BJ (cell line): ENCODE data around the gene ANKRD55. TPM values are rescaled to one million over a fixed set of nuclear protein-coding genes. Genes with fewer than 3 reads are reported as not detected.

Experiments
- CTCF ChIA-PET: fragments of 350-600 bp; formaldehyde crosslinking; extraction: SDS; loops from one replicate; lab custom pipeline; 2021; ENCODE audit warnings: antibody characterized with exemption, inconsistent platforms; lab: Yijun Ruan, JAX
- POLR2A ChIA-PET: fragments of 300-600 bp; sonication (Branson Sonifier 250); formaldehyde crosslinking; extraction: SDS; loops from one replicate; lab custom pipeline; 2021; ENCODE audit warnings: antibody characterized with exemption; lab: Charles Lee
- DNase-seq: peaks from one replicate; pipeline ENCODE4 v3.0.0-alpha.2; 2011; ENCODE audit warnings: low read depth
- H3K27me3 ChIP-seq: 2 replicates; pipeline ENCODE4 v1.6.0; 2011; ENCODE audit warnings: low read length; ENCODE audit not compliant: control insufficient read depth, insufficient read depth
- H3K36me3 ChIP-seq: 2 replicates; pipeline ENCODE4 v1.5.1; 2011; ENCODE audit warnings: low read length; ENCODE audit not compliant: control insufficient read depth, insufficient read depth
- H3K4me3 ChIP-seq: 2 replicates; pipeline ENCODE4 v1.5.1; 2011; ENCODE audit warnings: low read depth, mild to moderate bottlenecking, control low read depth, low read length
- polyA plus RNA-seq: library from polyadenylated mRNA; depleted of rRNA; stranded (reverse); fragments of >200 nt; gene quantifications from 2 replicates; pipeline ENCODE4 v1.2.3, GENCODE V29; 2011
- TF ChIP-seq, protein P1 (sequence below): IDR thresholded peaks from 2 replicates; pipeline ENCODE4 v1.5.1; 2011; ENCODE audit warnings: low read depth, mild to moderate bottlenecking, control low read depth, inconsistent platforms, low read length, moderate library complexity; ENCODE audit not compliant: insufficient read depth

The ANKRD55 gene
- polyA plus RNA-seq, 1 experiment, result not detected

DNA sequence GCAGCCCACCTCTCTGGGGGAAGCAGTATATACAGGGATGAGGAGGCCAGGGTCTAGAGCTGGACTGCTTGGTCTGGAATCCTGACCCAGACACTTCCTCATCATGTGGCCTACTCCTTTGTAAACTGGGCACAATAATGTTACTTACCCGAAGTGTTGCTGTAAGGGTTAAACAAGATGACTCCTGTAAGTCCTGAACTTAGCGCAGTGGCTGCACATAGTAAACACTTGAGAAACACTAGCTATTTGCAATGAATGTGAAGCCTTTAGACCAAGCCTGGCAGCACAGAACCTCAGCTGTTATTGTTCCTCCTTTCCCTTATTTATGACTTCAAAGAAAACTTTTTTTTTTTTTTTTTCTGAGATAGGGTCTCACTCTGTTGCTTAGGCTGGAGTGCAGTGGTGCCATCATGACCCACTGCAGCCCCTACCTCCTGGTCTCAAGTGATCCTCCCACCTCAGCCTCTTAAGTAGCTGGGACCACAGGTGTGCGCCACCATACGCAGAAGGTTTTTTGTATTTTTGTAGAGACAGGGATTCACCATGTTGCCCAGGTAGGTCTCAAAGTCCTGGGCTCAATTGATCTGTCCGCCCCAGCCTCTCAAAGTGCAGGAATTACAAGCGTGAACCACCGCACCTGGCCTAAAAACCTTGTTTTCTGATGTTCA, 142.2 kb downstream of the ANKRD55 start:
- Histone ChIP-seq H3K4me3 (no peak overlapping the region), H3K27me3 (no peaks in the 10 kb centered on the region), H3K36me3 (no peaks in the 10 kb centered on the region)
- CTCF ChIA-PET, result no interaction called here
- POLR2A ChIA-PET, result no interaction called here
- TF ChIP-seq, protein P1, sequence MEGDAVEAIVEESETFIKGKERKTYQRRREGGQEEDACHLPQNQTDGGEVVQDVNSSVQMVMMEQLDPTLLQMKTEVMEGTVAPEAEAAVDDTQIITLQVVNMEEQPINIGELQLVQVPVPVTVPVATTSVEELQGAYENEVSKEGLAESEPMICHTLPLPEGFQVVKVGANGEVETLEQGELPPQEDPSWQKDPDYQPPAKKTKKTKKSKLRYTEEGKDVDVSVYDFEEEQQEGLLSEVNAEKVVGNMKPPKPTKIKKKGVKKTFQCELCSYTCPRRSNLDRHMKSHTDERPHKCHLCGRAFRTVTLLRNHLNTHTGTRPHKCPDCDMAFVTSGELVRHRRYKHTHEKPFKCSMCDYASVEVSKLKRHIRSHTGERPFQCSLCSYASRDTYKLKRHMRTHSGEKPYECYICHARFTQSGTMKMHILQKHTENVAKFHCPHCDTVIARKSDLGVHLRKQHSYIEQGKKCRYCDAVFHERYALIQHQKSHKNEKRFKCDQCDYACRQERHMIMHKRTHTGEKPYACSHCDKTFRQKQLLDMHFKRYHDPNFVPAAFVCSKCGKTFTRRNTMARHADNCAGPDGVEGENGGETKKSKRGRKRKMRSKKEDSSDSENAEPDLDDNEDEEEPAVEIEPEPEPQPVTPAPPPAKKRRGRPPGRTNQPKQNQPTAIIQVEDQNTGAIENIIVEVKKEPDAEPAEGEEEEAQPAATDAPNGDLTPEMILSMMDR, result no peak
- no peak for DNase-seq

DNA sequence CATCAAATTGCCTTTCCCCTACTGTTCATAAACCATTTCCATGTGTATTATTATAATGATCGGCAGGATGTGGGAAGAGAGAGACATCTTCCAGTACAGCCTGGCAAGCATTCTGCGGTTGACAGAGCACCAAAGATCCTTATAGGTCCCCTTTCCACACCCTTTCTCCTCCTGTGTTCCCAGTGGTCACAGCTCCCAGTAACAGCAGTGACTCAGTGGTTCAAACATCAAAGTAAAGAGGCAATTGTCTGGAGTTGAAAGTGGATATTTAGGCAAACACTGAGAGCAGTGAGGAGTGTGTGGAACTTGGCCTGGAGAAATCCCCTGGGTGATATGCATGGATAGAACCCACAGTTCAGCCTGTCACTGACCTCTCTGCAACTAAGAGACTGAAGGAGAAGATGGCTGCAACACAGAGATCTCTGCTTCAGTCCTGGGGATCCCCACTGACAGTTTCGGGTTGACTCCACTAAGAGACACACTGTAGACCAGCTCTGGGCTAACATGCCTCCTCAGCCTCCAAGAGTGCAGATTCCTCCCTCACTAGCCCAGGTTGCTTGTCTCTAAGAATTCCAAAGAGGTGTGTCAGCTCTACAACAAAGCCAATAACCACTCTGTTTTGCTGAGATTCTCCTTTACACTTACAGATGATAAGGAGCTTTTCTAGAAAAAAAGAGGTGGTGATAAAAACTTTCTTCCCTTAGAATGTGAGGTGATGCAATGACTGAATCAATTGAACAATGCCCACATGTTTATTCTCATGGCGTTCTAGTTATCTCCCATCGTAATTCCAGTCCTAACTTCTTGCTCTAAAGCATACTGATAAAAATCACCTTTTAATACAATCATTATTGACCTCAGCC, 143.9 kb downstream of the ANKRD55 start:
- Histone ChIP-seq H3K36me3 (no peaks in the 10 kb centered on the region), H3K4me3 (no peak overlapping the region), H3K27me3 (no peaks in the 10 kb centered on the region)
- DNase-seq, result no peak
- CTCF ChIA-PET, result interaction anchor here (0.7 to 1.0 kb wide), 3 partner anchors 11 to 728 kb away, joined by 3 read pairs; no protein-coding TSS in a partner anchor
- POLR2A ChIA-PET, result interaction anchor here (0.7 to 0.9 kb wide), 3 partner anchors 17 to 94 kb away, joined by 3 read pairs; no protein-coding TSS in a partner anchor
- TF ChIP-seq, protein P1, result no peak

DNA sequence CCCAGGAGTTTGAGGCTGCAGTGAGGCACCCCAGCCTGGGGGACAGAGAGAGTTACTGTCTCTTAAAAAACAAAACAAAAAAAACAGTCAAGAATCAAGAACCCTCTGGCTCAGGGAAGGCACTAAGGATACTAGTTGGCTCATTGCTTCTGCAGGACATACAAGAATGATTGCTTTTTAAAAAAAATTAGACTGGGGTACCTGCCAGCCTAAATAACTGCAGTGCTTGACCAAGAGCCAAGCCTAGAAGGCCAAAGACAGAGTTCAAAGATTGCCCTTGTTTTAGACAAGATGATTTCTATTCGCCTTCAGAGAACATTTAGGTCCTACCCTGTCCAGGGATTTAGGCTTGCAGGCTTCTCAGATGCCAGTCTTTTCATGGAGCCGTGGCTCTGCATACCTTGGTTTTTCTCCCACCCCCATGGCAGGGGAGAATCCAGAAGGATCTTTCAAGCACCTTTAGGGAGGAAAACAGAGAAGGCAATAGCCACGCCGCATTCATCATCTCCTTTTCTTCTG, 144.6 kb downstream of the ANKRD55 start:
- Histone ChIP-seq H3K4me3 (no peak overlapping the region), H3K27me3 (no peaks in the 10 kb centered on the region), H3K36me3 (no peaks in the 10 kb centered on the region)
- no peak for DNase-seq
- TF ChIP-seq, protein P1, result no peak
- ChIA-PET CTCF (no interaction called here), POLR2A (interaction anchor here (0.9 kb wide), 1 partner anchor 31 kb away, joined by 3 read pairs; no protein-coding TSS in a partner anchor)

DNA sequence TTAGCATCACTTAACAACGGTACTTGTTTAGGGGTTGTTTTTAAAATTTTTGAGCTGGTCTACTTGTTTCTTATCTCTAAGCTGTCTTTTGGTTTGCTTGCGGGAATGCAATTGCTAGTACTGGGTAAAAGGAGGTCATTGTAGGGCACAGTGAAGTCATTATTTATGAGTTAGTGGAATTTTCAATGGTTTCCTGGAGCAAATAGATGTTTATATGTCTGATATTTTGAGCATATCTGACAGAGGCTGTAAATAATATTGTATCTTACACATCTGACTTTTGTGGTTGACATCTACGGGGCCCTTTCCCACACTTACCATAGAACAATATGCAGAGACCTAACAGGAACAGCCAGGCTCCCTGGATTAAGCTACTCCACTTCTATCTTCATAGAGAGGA, 147.9 kb downstream of the ANKRD55 start:
- Histone ChIP-seq H3K4me3 (no peak overlapping the region), H3K36me3 (no peaks in the 10 kb centered on the region), H3K27me3 (no peaks in the 10 kb centered on the region)
- ChIA-PET CTCF (interaction anchor here (1.4 kb wide), 1 partner anchor 9 kb away, joined by 3 read pairs; no protein-coding TSS in a partner anchor), POLR2A (no interaction called here)
- TF ChIP-seq, protein P1, result no peak
- DNase-seq, result no peak
